Right lobe of liver (tissue), 4 donors: ENCODE results near the gene HDAC4.

Source experiments
- CTCF ChIP-seq, 4 donors: fragments of 200-600 bp in 3 of 4; fragments of 450-650 bp in 1 of 4; IDR thresholded peaks; one replicate each; pipeline versions ENCODE4 v1.5.1 to v1.8.0; 2016 to 2022; ENCODE audit warnings: antibody characterized with exemption in 4 of 4, mild to moderate bottlenecking in 2 of 4
- POLR2A ChIP-seq: fragments of 450-650 bp; IDR thresholded peaks from one replicate; pipeline ENCODE4 v1.6.1; 2017; ENCODE audit warnings: antibody characterized with exemption, mild to moderate bottlenecking
- donor health status: DM: no; HTN: no; CAD: no.
- donor health status: DM: no; HTN: no; CAD: no.
- donor health status: DM: no; HTN: yes; CAD: no.

- TF ChIP-seq CTCF (IDR thresholded peaks at IDR 0.05) (no peak), POLR2A (no peak)
Observed at GRCh38 chr2:239002954-239003623, 397.7 kb downstream of the HDAC4 start.
